ENCODE results near the gene ACTN4. TPM values are rescaled to one million over a fixed set of nuclear protein-coding genes. Genes with fewer than 3 reads are reported as not detected.

The ACTN4 gene
- total RNA-seq, 2 experiments from 2014 or later, result 267 to 270 TPM

DNA sequence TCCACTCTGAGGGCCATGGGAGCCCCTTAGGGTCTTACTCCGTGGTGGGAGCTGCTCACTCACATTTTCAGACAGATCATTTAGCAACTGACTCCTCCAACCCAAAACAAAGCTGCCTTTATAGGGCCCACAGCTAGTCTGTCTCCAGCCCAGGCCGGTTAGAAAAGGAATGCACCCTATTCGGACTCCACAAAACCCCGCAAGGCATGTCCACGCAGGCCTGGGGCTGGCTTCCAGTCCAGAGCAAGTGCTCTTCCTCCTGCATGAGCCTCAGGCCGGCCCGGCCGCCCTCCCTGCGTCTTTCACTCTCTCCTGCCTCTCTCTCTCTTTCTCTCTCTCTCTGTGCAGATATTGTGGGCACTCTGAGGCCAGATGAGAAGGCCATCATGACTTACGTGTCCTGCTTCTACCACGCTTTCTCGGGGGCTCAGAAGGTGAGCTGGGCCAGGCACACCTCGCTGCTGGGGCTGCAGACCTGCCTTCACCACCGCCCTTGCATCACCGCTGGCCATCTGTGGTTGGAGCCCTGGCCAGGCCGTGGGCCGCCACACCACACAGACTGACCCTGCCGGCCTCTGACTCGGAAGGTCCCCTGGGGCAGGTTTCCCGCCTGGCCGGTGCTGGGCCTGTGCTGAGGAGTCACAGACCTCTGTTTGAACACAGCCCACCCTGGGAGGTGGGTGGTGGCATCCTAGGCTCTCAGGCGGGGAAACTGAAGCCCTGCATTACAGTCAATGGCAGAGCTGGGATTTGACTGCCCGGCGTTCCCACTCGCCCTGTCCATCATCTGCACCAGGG is 63.7 kb downstream of the ACTN4 start:
- POLR2A ChIA-PET, result no interaction called here
- no peak overlapping the region for H3K27ac Mint-ChIP-seq
- intact Hi-C loops (cut with micrococcal nuclease), result no loop called here
- H3K4me3 Mint-ChIP-seq, result no peak overlapping the region
- DNase-seq, result no peak
- CTCF ChIA-PET, result no interaction called here
- no peaks in the 10 kb centered on the region for H3K4me1 Mint-ChIP-seq (ENCODE audit: low read depth)
- no peaks in the 10 kb centered on the region for H3K27me3 Mint-ChIP-seq
- peaks cover 33% of the 10 kb centered on the region for H3K36me3 Mint-ChIP-seq
- H3K9me3 Mint-ChIP-seq, result no peaks in the 10 kb centered on the region

- POLR2A ChIA-PET, result no interaction called here
- no peak overlapping the region for H3K4me3 Mint-ChIP-seq
- no peaks in the 10 kb centered on the region for H3K9me3 Mint-ChIP-seq
- no peak for DNase-seq
- CTCF ChIA-PET, result no interaction called here
- intact Hi-C loops (cut with micrococcal nuclease), result no loop called here
- H3K36me3 Mint-ChIP-seq, result peaks cover 34% of the 10 kb centered on the region
- H3K27me3 Mint-ChIP-seq, result no peaks in the 10 kb centered on the region
- no peak overlapping the region for H3K27ac Mint-ChIP-seq
- H3K4me1 Mint-ChIP-seq (ENCODE audit: low read depth), result no peaks in the 10 kb centered on the region
These were observed 64.3 kb downstream of the ACTN4 start for GRCh38 chr19:38711726-38712153.

DNA sequence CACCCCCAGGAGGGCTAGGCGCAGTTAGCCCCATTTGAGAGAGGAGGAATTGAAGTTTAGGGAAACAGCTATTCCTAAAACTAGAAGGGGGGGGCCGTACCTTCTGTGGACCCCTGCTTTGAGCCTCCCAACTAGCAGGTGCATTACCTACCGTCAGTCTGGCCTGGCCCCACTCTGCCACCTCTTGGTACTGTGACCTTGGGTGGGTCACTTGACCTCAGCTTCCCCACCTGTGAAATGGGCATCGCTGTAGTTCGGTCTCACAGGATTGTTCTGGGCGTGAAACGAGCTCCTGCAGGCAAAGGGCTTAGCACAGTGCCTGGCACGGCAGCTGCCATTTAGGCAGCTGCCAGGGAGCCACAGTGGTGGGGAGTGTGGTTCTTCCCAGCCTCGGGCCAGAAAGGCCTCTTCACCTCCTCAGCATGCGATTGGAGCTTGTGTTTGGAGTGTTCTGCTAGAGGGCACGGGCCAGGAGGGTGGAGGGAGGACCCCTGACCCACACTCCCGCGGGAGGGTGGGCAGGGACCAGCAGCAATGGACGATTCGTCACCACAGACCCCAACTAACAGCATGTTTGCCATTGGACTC is 64.8 kb downstream of the ACTN4 start:
- ChIA-PET CTCF (interaction anchor here (1.0 kb wide), 1 partner anchor 197 kb away, joined by 4 read pairs; no protein-coding TSS in a partner anchor), POLR2A (no interaction called here)
- no peak overlapping the region for H3K4me3 Mint-ChIP-seq
- H3K27me3 Mint-ChIP-seq, result no peaks in the 10 kb centered on the region
- H3K36me3 Mint-ChIP-seq, result peaks cover 32% of the 10 kb centered on the region
- intact Hi-C loops (cut with micrococcal nuclease), result no loop called here
- no peak overlapping the region for H3K27ac Mint-ChIP-seq
- H3K9me3 Mint-ChIP-seq, result no peaks in the 10 kb centered on the region
- H3K4me1 Mint-ChIP-seq (ENCODE audit: low read depth), result no peaks in the 10 kb centered on the region
- no peak for DNase-seq

- no peaks in the 10 kb centered on the region for H3K4me1 Mint-ChIP-seq (ENCODE audit: low read depth)
These were observed 65.8 kb downstream of the ACTN4 start for GRCh38 chr19:38713227-38713649.

GRCh38 chr19:38713865-38714264 is 66.4 kb downstream of the ACTN4 start:
- H3K27ac Mint-ChIP-seq, result no peak overlapping the region
- ChIA-PET CTCF (no interaction called here), POLR2A (no interaction called here)
- no peaks in the 10 kb centered on the region for H3K27me3 Mint-ChIP-seq
- H3K4me1 Mint-ChIP-seq (ENCODE audit: low read depth), result no peaks in the 10 kb centered on the region
- peaks cover 25% of the 10 kb centered on the region for H3K36me3 Mint-ChIP-seq
- intact Hi-C loops (cut with micrococcal nuclease), result no loop called here
- H3K4me3 Mint-ChIP-seq, result no peak overlapping the region
- H3K9me3 Mint-ChIP-seq, result no peaks in the 10 kb centered on the region
- no peak for DNase-seq

More at GRCh38 chr19:38713227-38713649, 65.8 kb downstream of the ACTN4 start:
- CTCF ChIA-PET, result interaction anchor here (1.0 kb wide), 1 partner anchor 198 kb away, joined by 4 read pairs; no protein-coding TSS in a partner anchor
- no peaks in the 10 kb centered on the region for H3K9me3 Mint-ChIP-seq
- POLR2A ChIA-PET, result no interaction called here
- H3K27me3 Mint-ChIP-seq, result no peaks in the 10 kb centered on the region
- intact Hi-C loops (cut with micrococcal nuclease), result no loop called here
- peaks cover 29% of the 10 kb centered on the region for H3K36me3 Mint-ChIP-seq
- no peak overlapping the region for H3K4me3 Mint-ChIP-seq
- H3K27ac Mint-ChIP-seq, result no peak overlapping the region
- DNase-seq, result no peak

- Mint-ChIP-seq H3K4me1 (ENCODE audit: low read depth) (no peaks in the 10 kb centered on the region), H3K4me3 (no peak overlapping the region), H3K27me3 (no peaks in the 10 kb centered on the region), H3K27ac (no peak overlapping the region), H3K9me3 (no peaks in the 10 kb centered on the region), H3K36me3 (peaks cover 25% of the 10 kb centered on the region)
- POLR2A ChIA-PET, result no interaction called here
- intact Hi-C loops (cut with micrococcal nuclease), result no loop called here
- CTCF ChIA-PET, result interaction anchor here (1.4 kb wide), 1 partner anchor 16 kb away, joined by 4 read pairs; no protein-coding TSS in a partner anchor
- no peak for DNase-seq
These were observed 66.9 kb downstream of the ACTN4 start for GRCh38 chr19:38714354-38714778.

GRCh38 chr19:38715555-38715954 is 68.1 kb downstream of the ACTN4 start:
- ChIA-PET CTCF (interaction anchor here (1.4 kb wide), 1 partner anchor 14 kb away, joined by 4 read pairs; no protein-coding TSS in a partner anchor), POLR2A (no interaction called here)
- Mint-ChIP-seq H3K4me3 (no peak overlapping the region), H3K27ac (no peak overlapping the region), H3K4me1 (ENCODE audit: low read depth) (no peaks in the 10 kb centered on the region), H3K9me3 (no peaks in the 10 kb centered on the region), H3K36me3 (peaks cover 25% of the 10 kb centered on the region), H3K27me3 (no peaks in the 10 kb centered on the region)
- no peak for DNase-seq
- intact Hi-C loops (cut with micrococcal nuclease), result no loop called here

DNA sequence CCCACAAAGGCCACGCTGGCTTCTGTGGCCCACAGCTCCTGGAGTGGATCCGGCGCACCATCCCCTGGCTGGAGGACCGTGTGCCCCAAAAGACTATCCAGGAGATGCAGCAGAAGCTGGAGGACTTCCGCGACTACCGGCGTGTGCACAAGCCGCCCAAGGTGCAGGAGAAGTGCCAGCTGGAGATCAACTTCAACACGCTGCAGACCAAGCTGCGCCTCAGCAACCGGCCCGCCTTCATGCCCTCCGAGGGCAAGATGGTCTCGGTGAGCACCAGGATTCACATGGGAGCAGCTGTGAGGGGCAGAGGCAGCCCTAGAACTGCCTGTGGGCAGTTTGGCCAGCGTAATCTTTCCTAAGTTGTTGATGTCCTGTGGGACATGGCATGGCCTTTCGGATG is 69.6 kb downstream of the ACTN4 start:
- no peaks in the 10 kb centered on the region for H3K4me1 Mint-ChIP-seq (ENCODE audit: low read depth)
- POLR2A ChIA-PET, result no interaction called here

GRCh38 chr19:38717855-38718254 is 70.4 kb downstream of the ACTN4 start:
- Mint-ChIP-seq H3K36me3 (peaks cover 15% of the 10 kb centered on the region), H3K4me1 (ENCODE audit: low read depth) (no peaks in the 10 kb centered on the region), H3K4me3 (no peak overlapping the region), H3K9me3 (no peaks in the 10 kb centered on the region), H3K27ac (no peak overlapping the region), H3K27me3 (no peaks in the 10 kb centered on the region)
- intact Hi-C loops (cut with micrococcal nuclease), result no loop called here
- POLR2A ChIA-PET, result no interaction called here
- no peak for DNase-seq
- CTCF ChIA-PET, result no interaction called here

More for the DNA sequence above, 69.6 kb downstream of the ACTN4 start:
- H3K27me3 Mint-ChIP-seq, result no peaks in the 10 kb centered on the region
- H3K27ac Mint-ChIP-seq, result no peak overlapping the region
- H3K36me3 Mint-ChIP-seq, result peaks cover 15% of the 10 kb centered on the region
- DNase-seq, result no peak
- intact Hi-C loops (cut with micrococcal nuclease), result no loop called here
- no peak overlapping the region for H3K4me3 Mint-ChIP-seq
- no peaks in the 10 kb centered on the region for H3K9me3 Mint-ChIP-seq
- CTCF ChIA-PET, result no interaction called here

DNA sequence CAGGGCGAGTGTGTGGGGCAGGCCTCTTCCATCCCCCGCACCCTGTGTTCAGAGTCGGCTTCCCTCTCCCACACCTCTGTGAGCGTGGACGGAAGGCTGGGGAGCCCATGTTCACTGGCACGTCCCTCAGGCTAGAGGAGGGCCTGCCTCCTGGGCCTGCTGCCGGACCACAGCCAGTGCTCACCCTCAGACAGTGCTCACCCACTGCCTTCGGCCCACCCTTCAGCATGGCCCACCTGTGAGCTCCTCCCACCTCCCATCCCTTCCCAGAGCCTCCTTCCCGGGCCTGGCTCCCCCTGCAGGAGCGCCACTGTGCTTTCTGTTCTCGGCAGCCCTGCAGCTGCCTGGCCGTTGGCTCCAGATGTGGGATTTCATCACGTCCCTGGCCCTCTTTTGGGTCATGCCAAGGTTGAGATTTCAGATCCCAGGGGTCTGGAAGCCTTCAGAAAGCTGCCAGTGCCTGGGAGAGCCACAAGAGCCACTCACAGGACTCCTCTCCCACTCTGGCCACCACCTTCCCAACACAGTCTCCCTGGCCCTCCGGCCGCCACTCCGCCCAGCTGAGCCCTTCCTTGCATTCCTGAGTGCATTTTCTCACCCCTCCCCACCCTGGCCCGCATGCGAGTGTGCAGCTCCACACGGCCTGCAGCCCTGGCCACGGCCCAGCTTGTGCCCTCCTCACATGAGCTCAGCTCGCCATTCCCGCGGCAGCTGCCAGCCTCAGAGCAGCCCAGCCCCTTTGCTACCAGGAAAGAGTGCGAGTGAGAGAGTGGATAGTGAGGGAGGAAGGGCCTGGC is 71.5 kb downstream of the ACTN4 start:
- ChIA-PET POLR2A (no interaction called here), CTCF (interaction anchor here (0.8 kb wide), 1 partner anchor 204 kb away, joined by 3 read pairs; no protein-coding TSS in a partner anchor)
- no peak for DNase-seq
- no peak overlapping the region for H3K27ac Mint-ChIP-seq
- H3K4me3 Mint-ChIP-seq, result no peak overlapping the region
- peaks cover 10% of the 10 kb centered on the region for H3K36me3 Mint-ChIP-seq
- no peaks in the 10 kb centered on the region for H3K9me3 Mint-ChIP-seq
- no peaks in the 10 kb centered on the region for H3K27me3 Mint-ChIP-seq
- intact Hi-C loops (cut with micrococcal nuclease), result no loop called here
- H3K4me1 Mint-ChIP-seq (ENCODE audit: low read depth), result no peaks in the 10 kb centered on the region

DNA sequence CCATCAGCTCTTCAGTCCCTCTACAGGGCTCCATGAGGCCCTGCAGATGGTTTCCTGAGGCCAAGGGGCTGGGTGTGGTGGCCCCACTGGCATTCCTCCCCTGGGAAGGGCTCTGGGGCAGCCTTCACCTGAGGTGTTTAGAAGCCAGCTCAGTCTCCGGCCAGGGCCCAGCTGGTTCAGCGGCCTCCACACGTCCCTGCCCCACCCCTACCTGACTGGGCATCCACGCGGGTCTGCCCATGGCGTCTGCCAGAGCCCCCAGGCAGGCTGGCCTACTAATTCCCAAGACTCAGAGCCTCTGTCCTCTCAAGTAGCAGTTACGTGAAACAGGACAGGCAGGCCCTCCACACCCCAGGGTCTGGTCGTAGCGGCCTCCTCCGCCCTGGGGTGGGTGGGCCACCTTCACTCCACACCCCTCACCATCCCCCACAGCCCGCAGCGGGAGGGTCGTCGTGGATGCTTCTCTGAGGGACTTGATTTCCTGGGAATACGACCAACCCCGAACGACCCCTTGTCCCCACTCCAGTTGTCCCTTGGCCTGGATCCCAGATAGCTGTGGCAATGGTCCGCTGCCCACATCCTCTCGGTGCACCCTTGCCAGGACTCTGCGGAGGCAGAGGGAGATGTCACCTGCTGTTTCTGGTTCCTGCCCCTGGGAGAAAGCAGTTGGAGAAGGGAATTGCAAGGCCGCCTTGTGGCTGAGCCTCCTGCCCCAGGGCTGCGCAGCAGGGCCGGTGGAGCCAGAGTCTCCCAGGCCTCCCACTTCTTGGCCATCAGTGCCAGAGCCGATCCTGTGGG is 72.5 kb downstream of the ACTN4 start:
- Mint-ChIP-seq H3K27ac (no peak overlapping the region), H3K36me3 (peaks cover 4% of the 10 kb centered on the region)
- no peak for DNase-seq

More for the DNA sequence above, 72.5 kb downstream of the ACTN4 start:
- no peaks in the 10 kb centered on the region for H3K9me3 Mint-ChIP-seq
- no peak overlapping the region for H3K4me3 Mint-ChIP-seq
- ChIA-PET CTCF (interaction anchor here (0.8 kb wide), 1 partner anchor 205 kb away, joined by 3 read pairs; no protein-coding TSS in a partner anchor), POLR2A (no interaction called here)
- intact Hi-C loops (cut with micrococcal nuclease), result no loop called here
- H3K4me1 Mint-ChIP-seq (ENCODE audit: low read depth), result no peaks in the 10 kb centered on the region
- H3K27me3 Mint-ChIP-seq, result no peaks in the 10 kb centered on the region

Data from activated CD4-positive, alpha-beta memory T cell treated with anti-CD3 and anti-CD28 coated beads for 36 hours (primary cell).